Bladder microvascular endothelial cell (primary cell): ENCODE results near the gene NIT1. TPM values are rescaled to one million over a fixed set of nuclear protein-coding genes. Genes with fewer than 3 reads are reported as not detected.

Experiments
- total RNA-seq: library from RNA; depleted of rRNA; stranded (reverse); fragments of >200 nt; gene quantifications from 2 replicates; pipeline ENCODE4 v1.2.3, GENCODE V29; 2014

The NIT1 gene
- 10.8 and 12.5 TPM in 2 replicates for total RNA-seq

GRCh38 chr1:161117759-161118581 lies at the start of gene NIT1, which contains the start of gene PFDN2:
NIT1 (plus strand) TSS chr1:161118105; CDS start chr1:161118177, 72 bp downstream.
PFDN2 (minus strand) TSS chr1:161118037; CDS start chr1:161118026, 11 bp downstream.

GRCh38 chr1:161069731-161070270 lies 48.1 kb upstream of the NIT1 start, which contains the start of gene ARHGAP30:
ARHGAP30 (minus strand) TSS chr1:161069891; CDS start chr1:161069624, 267 bp downstream.

GRCh38 chr1:161089251-161089924 lies 28.5 kb upstream of the NIT1 start, which contains the start of gene NECTIN4:
NECTIN4 (minus strand) TSS chr1:161089558; CDS start chr1:161089296, 262 bp downstream.

GRCh38 chr1:161098210-161099068 lies 19.5 kb upstream of the NIT1 start, which contains the start of gene KLHDC9:
KLHDC9 (plus strand) TSS chr1:161098361; CDS start chr1:161098536, 175 bp downstream.

GRCh38 chr1:161132410-161133219 lies 14.7 kb downstream of the NIT1 start, which contains the start of gene DEDD:
DEDD (minus strand) TSS chr1:161132667; CDS start chr1:161124462, 8,205 bp downstream.

GRCh38 chr1:161153682-161154337 lies 35.9 kb downstream of the NIT1 start, which contains the start of gene UFC1:
UFC1 (plus strand) TSS chr1:161153978; CDS start chr1:161153998, 20 bp downstream.

GRCh38 chr1:161159087-161159912 lies 41.4 kb downstream of the NIT1 start, which contains the start of gene USP21:
USP21 (plus strand) TSS chr1:161159500; CDS start chr1:161160641, 1,141 bp downstream.

GRCh38 chr1:161165742-161166668 lies 48.1 kb downstream of the NIT1 start, which contains the start of gene PPOX:
PPOX (plus strand) TSS chr1:161166426; CDS start chr1:161166848, 422 bp downstream.

Other genes with a start within 250 kb of the NIT1 start
- not detected in 2 replicates for gene ITLN1, start 232.9 kb upstream of the NIT1 start, total RNA-seq
- not detected in 2 replicates for gene ITLN2, start 163.3 kb upstream of the NIT1 start, total RNA-seq
- 84.2 and 331 TPM in 2 replicates for gene F11R, start 97.0 kb upstream of the NIT1 start, total RNA-seq
- gene TSTD1, start 79.1 kb upstream of the NIT1 start, total RNA-seq: 3.8 TPM in 1 of 2 replicates, not detected in the other
- 104 and 119 TPM in 2 replicates for gene USF1, start 72.1 kb upstream of the NIT1 start, total RNA-seq
- gene ARHGAP30, start 48.2 kb upstream of the NIT1 start, total RNA-seq: not detected in 2 replicates
- 0.31 and 0.32 TPM in 2 replicates for gene NECTIN4, start 28.5 kb upstream of the NIT1 start, total RNA-seq
- gene KLHDC9, start 19.7 kb upstream of the NIT1 start, total RNA-seq: 1.5 and 1.6 TPM in 2 replicates
- gene PFDN2, start 68 bp upstream of the NIT1 start, total RNA-seq: 31.4 and 45.7 TPM in 2 replicates
- 21.7 and 47.4 TPM in 2 replicates for gene DEDD, start 14.6 kb downstream of the NIT1 start, total RNA-seq
- gene UFC1, start 35.9 kb downstream of the NIT1 start, total RNA-seq: 119 and 137 TPM in 2 replicates
- 3.6 and 7.8 TPM in 2 replicates for gene USP21, start 41.4 kb downstream of the NIT1 start, total RNA-seq
- gene PPOX, start 48.3 kb downstream of the NIT1 start, total RNA-seq: 13.7 and 15.4 TPM in 2 replicates
- gene B4GALT3, start 59.4 kb downstream of the NIT1 start, total RNA-seq: 16.0 and 29.8 TPM in 2 replicates
- gene ADAMTS4, start 80.9 kb downstream of the NIT1 start, total RNA-seq: 9.7 and 9.9 TPM in 2 replicates
- 139 and 183 TPM in 2 replicates for gene NDUFS2, start 84.3 kb downstream of the NIT1 start, total RNA-seq
- 0.16 TPM in 1 of 2 replicates, not detected in the other for gene FCER1G, start 97.2 kb downstream of the NIT1 start, total RNA-seq
- not detected in 2 replicates for gene APOA2, start 105.5 kb downstream of the NIT1 start, total RNA-seq
- 14.2 and 18.3 TPM in 2 replicates for gene TOMM40L, start 108.0 kb downstream of the NIT1 start, total RNA-seq
- not detected in 2 replicates for gene NR1I3, start 120.1 kb downstream of the NIT1 start, total RNA-seq
- gene PCP4L1, start 140.6 kb downstream of the NIT1 start, total RNA-seq: not detected in 2 replicates
- 0.76 and 0.81 TPM in 2 replicates for gene MPZ, start 191.9 kb downstream of the NIT1 start, total RNA-seq
- 6.3 and 23.0 TPM in 2 replicates for gene SDHC, start 196.3 kb downstream of the NIT1 start, total RNA-seq
- not detected in 2 replicates for gene CFAP126, start 249.8 kb downstream of the NIT1 start, total RNA-seq